HTR-8/SVneo (cell line): Measurements from ENCODE around the gene SZT2.
"Not testable (repeated sequence)": the region's sequence is repeated elsewhere in the genome, so short reads cannot be mapped to it uniquely, and the experiment has no call there.

ENCODE experiments used
- DNase-seq: peaks from one replicate; pipeline ENCODE4 v3.0.0; 2011; ENCODE audit warnings: low spot score, mixed read lengths; ENCODE audit not compliant: insufficient read length
- FAIRE-seq: peaks from 2 replicates; lab custom pipeline; 2011; peaks lifted over from hg19 to GRCh38; lab: Jason Lieb, UNC

SZT2 gene

DNA sequence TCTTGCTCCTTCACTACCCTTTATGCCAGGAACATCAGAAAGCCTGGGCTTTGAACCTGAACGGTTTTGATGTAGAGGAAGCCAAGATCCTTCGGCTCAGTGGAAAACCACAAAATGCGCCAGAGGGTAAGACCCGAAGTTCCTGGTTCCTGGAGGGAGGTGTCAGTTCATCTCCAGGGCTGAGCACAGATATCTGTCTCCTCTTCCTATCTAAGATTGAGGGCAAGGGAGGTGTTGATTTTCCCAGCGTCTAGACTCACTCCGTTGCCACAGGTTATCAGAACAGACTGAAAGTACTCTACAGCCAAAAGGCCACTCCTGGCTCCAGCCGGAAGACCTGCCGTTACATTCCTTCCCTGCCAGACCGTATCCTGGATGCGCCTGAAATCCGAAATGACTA is 30.0 kb upstream of the SZT2 start:
- DNase-seq (no peak), FAIRE-seq (no peak)

DNA sequence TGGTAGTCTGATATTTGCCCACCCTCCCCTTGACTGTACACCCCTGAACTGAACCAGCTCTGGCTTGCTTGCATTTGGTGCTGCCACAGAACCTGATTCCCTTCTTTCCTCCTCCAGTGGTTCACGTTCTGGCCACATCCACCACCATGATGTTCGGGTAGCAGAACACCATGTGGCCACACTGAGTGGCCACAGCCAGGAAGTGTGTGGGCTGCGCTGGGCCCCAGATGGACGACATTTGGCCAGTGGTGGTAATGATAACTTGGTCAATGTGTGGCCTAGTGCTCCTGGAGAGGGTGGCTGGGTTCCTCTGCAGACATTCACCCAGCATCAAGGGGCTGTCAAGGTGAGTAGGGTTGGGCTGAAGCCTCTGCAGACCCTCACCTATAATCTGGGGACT is 29.1 kb upstream of the SZT2 start:
- DNase-seq (no peak), FAIRE-seq (no peak)

DNA sequence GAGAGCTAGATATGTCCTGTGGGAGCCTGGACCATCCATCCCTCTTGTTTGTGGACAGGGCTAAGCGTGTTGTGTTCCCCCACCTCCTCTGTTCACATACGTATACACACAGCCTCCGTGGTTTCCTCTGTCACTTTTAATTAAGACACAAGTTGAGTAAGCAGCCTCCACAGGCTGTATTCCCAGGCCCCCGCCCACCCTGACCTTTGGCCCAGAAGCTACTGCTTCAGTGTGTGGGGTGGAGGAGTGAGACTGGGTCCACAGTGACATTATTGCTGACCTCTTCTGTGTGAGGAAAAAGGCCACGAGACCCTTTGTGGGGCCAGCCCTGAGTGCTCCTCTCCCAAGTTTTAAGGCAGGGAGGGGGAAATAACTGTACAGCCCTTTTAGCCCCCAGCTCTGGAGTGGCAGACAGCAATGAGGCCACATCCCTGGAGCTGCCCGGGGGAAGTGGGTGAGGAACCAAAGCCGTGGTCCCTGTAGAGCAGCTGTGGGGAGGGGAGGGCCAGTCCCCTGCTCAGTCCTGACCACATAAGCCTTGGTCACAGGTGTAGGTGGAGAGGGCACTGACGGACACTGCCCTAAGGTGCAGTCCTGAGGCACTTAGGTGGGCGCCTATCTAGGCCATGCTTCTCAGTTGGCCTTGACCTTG is 26.3 kb upstream of the SZT2 start:
- no peak for FAIRE-seq

GRCh38 chr1:43363935-43364525 is 25.7 kb upstream of the SZT2 start:
- no peak for DNase-seq
- no peak for FAIRE-seq

More for the DNA sequence above, 26.3 kb upstream of the SZT2 start:
- no peak for DNase-seq

DNA sequence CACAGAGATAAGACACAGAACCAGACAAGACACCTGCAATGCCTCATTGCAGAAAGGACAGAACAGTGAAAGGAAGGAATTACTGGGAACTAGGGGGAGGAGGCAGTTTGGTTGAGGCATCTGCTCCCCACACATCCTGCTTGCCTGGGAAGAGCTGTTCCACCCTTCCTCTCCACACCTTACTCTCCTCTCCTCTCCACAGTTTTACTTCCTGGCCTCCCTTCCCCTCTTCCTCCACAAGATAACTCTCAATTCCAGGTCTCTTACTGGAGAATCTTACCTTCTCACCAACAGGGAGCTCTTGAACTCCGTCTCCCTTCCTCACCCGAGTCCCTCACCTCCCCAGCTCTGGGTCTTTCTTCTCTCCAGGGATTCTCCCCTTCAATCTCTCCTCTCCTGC is 24.0 kb upstream of the SZT2 start:
- DNase-seq (no peak), FAIRE-seq (no peak)

DNA sequence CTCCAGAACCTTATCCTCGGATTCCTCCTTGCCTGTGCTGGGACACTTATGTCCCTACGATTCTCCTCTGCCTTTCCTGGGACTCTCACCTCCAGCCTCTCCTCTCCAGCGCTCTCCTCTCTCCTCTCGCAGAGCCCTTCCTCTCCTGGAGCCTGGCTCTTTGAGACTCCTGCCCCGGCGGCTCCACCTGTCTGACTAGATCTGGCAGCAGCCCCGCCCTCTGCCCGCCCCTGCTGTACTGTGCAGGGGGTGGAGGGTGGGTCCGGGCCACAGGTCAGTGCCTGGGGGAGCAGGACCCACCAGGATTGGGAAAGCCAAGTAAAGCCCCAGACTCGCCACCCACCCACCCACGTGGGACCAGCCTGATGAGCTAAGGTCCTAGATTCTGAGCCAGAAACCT is 23.5 kb upstream of the SZT2 start:
- DNase-seq (no peak), FAIRE-seq (no peak)

DNA sequence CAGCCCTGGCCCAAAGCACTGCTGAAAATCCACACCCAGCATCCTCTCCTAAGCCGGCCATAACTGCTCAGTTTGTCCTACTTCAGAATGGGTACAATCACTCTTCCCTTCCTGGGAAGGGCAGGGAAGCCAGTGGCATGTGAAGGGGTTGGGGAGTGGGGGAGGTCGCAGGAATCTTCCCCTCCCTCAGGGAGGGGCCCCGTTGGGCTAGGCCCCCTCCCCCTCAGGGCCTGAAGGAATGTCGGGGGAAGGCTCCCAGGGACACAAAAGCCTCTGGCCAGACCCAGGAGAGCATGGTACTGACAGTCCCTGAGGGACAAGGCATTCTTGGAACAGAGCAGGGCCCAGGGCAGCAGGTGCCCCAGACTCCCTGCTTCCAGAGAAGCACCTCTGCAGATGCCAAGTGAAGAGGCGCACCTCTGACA is 23.1 kb upstream of the SZT2 start:
- FAIRE-seq = no peak
- DNase-seq = no peak

DNA sequence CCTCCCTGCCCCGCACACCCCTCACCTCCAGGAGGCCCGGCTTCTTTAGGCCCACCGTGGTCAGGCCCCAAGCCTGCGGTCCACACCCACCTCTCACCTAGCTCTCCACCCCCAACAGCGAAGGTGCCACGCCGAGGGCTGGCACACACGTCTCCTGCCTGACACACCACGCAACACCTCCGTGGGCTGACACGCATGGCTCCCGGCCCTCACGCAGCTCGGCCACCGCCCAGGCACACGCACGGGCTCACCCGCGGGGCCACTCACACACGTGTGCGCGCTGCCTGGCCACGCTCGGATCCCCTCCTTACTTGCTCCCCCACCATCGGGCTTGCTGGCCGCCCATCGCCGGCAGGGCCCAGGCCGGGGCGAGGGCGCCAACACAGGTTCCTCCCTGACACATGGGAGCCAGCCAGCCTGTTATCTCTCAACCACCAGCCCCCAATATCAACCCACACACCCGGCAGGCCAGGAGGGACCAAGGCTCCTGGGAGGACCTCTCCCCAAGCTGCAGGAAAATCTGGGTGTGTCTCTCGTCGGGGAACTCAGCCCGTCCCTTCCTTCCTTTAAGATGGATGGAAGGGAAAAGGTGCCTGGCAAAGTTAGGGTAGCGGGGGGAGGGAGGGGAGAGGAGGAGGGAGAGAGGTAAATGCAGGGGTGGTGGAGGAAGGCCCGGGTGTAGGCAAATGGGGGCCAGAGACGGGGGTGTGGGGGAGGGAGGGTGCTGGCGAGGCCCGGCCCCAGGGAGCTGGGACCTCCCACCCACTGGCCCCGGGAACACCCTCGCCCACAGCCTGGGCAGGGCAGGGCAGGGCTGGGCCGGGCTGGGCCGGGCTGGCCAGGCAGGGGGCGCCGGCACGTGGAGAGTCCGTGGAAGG is 22.4 kb upstream of the SZT2 start:
- DNase-seq (peak; percentile 48), FAIRE-seq (peak; percentile 49)

DNA sequence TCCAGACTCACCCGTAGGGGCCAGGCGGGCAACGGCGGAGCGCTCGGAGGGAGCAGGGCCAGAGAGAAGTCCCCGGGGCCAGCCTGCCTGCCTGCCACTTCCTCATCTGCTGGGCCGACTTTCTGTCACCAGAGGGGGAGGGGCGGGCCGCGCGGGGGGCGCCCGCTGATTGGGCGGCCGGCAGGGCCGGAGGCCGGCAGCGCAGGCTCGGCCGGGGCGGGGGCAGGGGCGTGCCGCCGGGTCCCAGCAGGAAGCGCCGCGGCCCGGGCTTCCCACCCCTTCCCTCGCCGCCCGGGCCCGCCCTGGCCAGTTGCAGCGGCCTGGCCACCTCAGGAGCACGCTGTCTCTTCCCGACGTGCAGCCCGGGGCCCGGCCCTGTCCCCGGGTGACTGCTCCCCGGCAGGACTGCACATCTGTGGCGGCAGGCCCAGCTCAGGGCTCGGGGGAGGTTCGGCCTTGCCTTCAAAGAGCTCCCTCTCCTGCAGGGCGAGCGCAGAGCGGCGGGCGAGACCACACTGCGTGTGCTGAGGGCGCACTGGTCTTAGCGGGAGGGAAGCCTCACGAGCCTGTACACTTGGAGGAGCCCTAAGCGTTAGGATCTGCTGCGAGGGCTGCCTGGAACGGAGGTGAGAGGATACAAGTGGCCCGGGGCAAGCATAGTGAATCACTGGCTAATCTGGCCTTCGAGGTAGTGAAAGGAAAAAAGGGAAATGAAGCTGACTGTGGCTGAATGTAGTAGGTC is 21.6 kb upstream of the SZT2 start, which contains the start of gene ELOVL1:
Gene ELOVL1, minus strand, starts transcription at position 108 of the 742 bp plus-strand sequence. CDS start 2,402 bp downstream, outside the sequence.
- peak; percentile 55 for FAIRE-seq
- peak; percentile 82 for DNase-seq

GRCh38 chr1:43368646-43369020 is 21.1 kb upstream of the SZT2 start:
- FAIRE-seq (no peak), DNase-seq (peak; percentile 26)

DNA sequence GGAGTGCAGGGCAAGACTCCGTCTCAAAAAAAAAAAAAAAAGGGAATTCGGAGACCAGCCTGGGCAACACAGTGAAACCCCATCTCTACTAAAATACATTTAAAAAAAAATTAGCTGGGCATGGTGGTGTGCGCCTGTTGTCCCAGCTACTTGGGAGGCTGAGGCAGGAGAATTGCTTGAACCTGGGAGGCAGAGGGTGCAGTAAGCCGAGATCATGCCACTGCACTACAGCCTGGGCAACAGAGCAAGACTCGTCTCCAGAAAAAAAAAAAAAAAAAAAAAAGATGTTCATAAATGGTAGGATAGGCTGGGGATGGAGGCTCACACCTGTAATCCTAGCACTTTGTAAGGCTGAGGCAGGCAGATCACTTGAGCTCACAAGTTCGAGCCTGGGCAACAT is 19.9 kb upstream of the SZT2 start:
- not testable (repeated sequence) for DNase-seq, FAIRE-seq

DNA sequence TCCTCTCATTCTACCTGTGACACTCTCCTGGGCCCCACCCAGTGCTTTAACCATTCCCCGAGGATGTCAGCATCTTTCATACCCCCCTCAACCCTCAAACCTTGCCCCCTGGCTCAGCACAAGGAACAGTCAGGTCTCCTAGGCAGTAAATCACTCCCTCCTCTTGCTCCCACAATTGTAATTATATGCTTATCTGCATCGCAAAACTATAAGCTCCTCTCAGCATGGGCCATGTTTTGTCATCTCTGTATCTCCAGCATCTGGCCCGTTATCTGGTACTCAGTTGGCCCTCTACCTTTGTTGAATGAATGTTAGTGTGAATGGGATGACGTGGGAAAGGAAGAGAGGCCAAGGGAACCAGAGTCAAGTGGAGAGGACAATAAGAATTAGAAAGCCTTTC is 19.1 kb upstream of the SZT2 start:
- FAIRE-seq (no peak), DNase-seq (no peak)

- FAIRE-seq = no peak
- DNase-seq = no peak
Observed at GRCh38 chr1:43372172-43372571, 17.5 kb upstream of the SZT2 start.

GRCh38 chr1:43373066-43373940 is 16.4 kb upstream of the SZT2 start:
- FAIRE-seq = no peak

GRCh38 chr1:43376723-43377235 is 12.9 kb upstream of the SZT2 start:
- FAIRE-seq (no peak), DNase-seq (no peak)

More at GRCh38 chr1:43373066-43373940, 16.4 kb upstream of the SZT2 start:
- DNase-seq = peak; percentile 31

- DNase-seq (no peak), FAIRE-seq (no peak)
Observed at GRCh38 chr1:43377831-43378230, 11.9 kb upstream of the SZT2 start.

- FAIRE-seq = no peak
- DNase-seq = no peak
Observed at GRCh38 chr1:43379476-43379875, 10.2 kb upstream of the SZT2 start.

DNA sequence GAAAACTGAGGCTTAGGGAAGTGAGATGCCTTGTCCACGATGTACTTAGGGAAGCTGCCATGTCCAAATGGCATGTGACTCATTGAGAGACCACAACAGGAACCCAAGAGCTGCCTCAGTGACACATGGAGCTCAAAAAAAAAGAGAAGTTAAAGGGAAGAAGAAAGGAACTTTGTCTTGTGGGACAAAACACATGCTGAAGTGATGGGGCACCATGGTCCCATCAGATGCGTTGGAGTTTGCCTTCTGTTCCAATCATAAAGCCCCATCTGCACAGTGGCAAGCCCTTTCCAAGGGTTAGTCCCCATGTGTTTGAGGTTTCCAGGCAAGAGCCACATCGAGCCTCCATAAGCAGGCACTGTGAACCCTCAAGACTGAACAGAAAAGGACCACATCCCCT is 8.1 kb upstream of the SZT2 start:
- FAIRE-seq (no peak), DNase-seq (no peak)
